ENCODE data around the gene SOX6.

SOX6 gene

GRCh38 chr11:16248248-16248647 is 108.1 kb downstream of the SOX6 start:
- no peak overlapping the region for H3K27ac ChIP-seq
- TF ChIP-seq, protein P1, sequence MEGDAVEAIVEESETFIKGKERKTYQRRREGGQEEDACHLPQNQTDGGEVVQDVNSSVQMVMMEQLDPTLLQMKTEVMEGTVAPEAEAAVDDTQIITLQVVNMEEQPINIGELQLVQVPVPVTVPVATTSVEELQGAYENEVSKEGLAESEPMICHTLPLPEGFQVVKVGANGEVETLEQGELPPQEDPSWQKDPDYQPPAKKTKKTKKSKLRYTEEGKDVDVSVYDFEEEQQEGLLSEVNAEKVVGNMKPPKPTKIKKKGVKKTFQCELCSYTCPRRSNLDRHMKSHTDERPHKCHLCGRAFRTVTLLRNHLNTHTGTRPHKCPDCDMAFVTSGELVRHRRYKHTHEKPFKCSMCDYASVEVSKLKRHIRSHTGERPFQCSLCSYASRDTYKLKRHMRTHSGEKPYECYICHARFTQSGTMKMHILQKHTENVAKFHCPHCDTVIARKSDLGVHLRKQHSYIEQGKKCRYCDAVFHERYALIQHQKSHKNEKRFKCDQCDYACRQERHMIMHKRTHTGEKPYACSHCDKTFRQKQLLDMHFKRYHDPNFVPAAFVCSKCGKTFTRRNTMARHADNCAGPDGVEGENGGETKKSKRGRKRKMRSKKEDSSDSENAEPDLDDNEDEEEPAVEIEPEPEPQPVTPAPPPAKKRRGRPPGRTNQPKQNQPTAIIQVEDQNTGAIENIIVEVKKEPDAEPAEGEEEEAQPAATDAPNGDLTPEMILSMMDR (conservative IDR thresholded peaks at IDR 0.05), result no peak

GRCh38 chr11:16242806-16243205 is 113.5 kb downstream of the SOX6 start:
- no peak overlapping the region for H3K27ac ChIP-seq
- TF ChIP-seq, protein P1 (conservative IDR thresholded peaks at IDR 0.05), result no peak

GRCh38 chr11:16240687-16241086 is 115.7 kb downstream of the SOX6 start:
- no peak overlapping the region for H3K27ac ChIP-seq
- TF ChIP-seq, protein P1 (conservative IDR thresholded peaks at IDR 0.05), result no peak

DNA sequence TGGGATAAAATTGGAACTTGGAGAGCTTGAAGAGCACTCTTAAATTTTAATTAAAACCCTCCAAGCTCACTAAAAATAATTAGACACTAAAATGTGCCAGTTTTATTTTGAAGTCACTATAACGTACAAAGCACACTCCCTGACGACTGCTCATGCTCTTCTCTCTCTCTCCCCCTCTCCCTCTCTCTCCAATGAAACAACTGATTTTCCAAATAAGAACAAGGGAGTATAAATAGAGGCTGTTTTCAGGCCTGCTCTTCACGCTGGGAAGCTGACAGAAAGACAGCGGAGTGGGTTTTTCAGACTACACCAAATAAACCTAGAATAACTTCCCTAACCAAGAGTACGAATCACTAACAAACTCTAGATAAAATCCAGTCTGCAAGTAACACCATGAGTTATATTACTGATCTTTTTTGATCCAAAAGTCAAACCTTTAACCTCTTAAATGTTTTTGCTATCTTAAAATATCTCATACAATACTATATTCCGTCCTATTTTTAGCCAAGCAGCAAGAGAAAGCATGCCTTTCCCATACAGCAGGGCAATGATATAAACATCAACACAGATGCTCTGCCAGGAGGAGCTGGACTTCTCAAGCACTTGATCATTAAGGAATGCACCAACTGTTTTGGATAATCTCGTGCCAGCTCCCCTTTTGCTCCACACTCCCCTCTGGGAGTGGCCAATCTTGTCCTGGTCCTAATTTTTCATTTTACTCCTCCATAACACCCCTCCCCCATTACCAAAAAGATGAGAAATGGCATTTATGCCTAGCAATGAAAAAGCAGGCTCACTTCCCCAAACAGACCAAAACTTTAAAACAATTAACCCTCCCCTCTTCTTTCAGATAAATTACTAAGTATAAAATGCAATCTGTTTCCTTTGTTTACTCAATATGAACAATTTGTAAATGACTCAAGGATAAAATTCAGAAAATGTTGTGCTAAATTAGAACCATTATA is 116.9 kb downstream of the SOX6 start:
- TF ChIP-seq, protein P1 (conservative IDR thresholded peaks at IDR 0.05), result no peak
- no peak overlapping the region for H3K27ac ChIP-seq

DNA sequence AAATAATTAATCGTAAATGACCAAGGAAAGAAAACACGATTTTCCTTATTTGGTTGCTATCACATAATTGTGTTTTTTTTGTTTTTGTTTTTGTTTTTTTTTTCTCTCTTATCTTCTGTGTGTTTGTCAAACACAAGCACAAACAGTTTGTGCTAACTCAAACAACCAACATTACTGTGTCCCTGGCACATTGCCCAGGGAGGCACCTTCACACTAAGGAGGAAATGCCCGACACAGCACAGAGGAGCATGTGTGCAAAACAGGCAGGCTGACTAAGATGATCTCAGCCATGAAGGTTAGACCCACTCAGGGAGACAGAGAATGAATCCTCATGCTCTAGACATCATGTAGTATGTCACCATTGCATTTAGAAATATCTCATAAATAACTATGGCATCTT is 130.1 kb downstream of the SOX6 start:
- peak overlapping the region; percentile 69 for H3K27ac ChIP-seq
- TF ChIP-seq, protein P1 (conservative IDR thresholded peaks at IDR 0.05), result no peak

DNA sequence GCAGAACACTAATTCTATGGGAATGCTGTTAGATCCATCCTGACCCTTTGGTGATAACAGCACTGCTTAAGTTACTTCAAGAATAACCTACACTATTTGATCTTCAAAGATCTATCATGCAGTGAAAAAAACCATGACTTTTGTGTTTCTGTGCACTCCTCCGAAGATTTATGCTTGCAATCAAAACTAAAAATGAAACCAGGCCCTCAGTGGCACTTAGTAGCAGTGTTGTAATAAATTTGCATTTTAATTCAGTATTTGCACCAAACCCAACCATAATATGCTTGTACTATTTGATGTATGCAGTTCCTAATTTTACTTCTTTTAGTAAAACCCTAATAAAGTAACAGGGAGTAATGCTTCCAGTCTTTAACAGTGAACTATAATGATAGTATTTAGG is 130.7 kb downstream of the SOX6 start:
- TF ChIP-seq, protein P1 (conservative IDR thresholded peaks at IDR 0.05), result no peak
- peak overlapping the region; percentile 69 for H3K27ac ChIP-seq

- TF ChIP-seq, protein P1 (conservative IDR thresholded peaks at IDR 0.05), result no peak
Measured at GRCh38 chr11:16223558-16223957, 132.8 kb downstream of the SOX6 start.

More at GRCh38 chr11:16223558-16223957, 132.8 kb downstream of the SOX6 start:
- H3K27ac ChIP-seq, result no peak overlapping the region
